ENCODE results near the gene ZNF555.

DNA sequence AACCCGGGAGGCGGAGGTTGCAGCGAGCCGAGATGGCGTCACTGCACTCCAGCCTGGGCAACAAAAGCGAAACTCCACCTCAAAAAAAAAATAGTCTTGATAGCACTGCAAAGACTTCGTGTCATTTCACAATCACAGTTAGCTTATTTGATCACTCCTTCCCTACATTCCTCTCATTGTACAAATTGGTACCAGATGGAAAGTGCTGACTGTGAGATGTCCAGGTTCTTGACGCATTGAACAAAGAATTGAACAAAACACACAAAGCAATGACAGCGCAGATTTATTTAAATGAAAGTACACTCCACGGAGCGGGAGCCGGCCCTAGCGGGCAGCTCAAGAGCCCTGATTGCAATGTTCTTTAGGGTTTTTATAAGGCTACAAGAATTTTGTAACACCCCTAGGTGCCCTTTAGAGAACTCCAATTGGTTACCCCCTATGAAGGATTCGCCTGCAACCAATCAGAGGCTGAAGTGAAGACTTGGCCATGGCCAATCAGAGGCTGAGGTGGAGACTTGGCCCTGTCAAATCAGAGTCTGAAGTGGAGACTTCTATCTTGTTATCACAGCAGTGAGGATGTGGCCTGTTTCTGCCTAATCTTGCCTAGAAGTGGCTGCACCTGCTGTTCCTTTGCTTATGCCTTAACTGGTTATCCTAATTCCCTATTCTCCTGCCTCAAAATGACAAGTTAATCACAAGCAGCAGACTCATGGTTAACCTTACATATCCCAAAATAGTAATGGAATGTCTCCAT is 42.6 kb downstream of the ZNF555 start:
- no peak for TF ChIP-seq CTCF (IDR thresholded peaks at IDR 0.05)
- TF ChIP-seq POLR2A (IDR thresholded peaks at IDR 0.05), result no peak

Data from uterus (tissue), 2 donors.